Mesendoderm (in vitro differentiated cells): ENCODE measurements around the gene DCAF4. TPM values are rescaled to one million over a fixed set of nuclear protein-coding genes. Genes with fewer than 3 reads are reported as not detected.
A peak's percentile ranks its signal among the peaks of the same experiment; 100 is the strongest.

Experiments
- DNase-seq: peaks from one replicate; pipeline ENCODE4 v3.0.0; 2013
- H2AK5ac ChIP-seq: 2 replicates; pipeline ENCODE4 v1.6.1; 2013; ENCODE audit warnings: low read length, inconsistent platforms
- H2BK120ac ChIP-seq: 2 replicates; pipeline ENCODE4 v1.6.1; 2013; ENCODE audit warnings: low read depth, mild to moderate bottlenecking, low read length, moderate library complexity, mixed read lengths
- H2BK15ac ChIP-seq: replicated peaks from 2 replicates; pipeline ENCODE4 v1.6.1; 2013; ENCODE audit warnings: low read depth, mild to moderate bottlenecking, moderate library complexity
- H2BK5ac ChIP-seq: 2 replicates; pipeline ENCODE4 v1.6.1; 2013; ENCODE audit warnings: low read length, inconsistent platforms
- H3K18ac ChIP-seq: 2 replicates; pipeline ENCODE4 v1.6.1; 2013; ENCODE audit warnings: mild to moderate bottlenecking, low read length, mixed read lengths
- H3K23ac ChIP-seq: one replicate; pipeline ENCODE4 v1.6.1; 2013; ENCODE audit warnings: low read length
- H3K27ac ChIP-seq: 2 replicates; pipeline ENCODE4 v1.5.1; 2013; ENCODE audit warnings: low read depth, mild to moderate bottlenecking, inconsistent platforms, low read length, moderate library complexity
- H3K27me3 ChIP-seq: 2 replicates; pipeline ENCODE4 v1.6.1; 2013; ENCODE audit warnings: low read length, control low read depth, mild to moderate bottlenecking, inconsistent platforms; ENCODE audit not compliant: insufficient read depth, poor library complexity
- H3K36me3 ChIP-seq: 2 replicates; pipeline ENCODE4 v1.6.1; 2013; ENCODE audit warnings: low read length, inconsistent platforms; ENCODE audit not compliant: control insufficient read depth, insufficient read depth
- H3K4ac ChIP-seq: one replicate; pipeline ENCODE4 v1.6.1; 2013; ENCODE audit warnings: low read depth, mild to moderate bottlenecking, low read length, moderate library complexity
- H3K4me1 ChIP-seq: 2 replicates; pipeline ENCODE4 v1.6.1; 2013; ENCODE audit warnings: low read depth, low read length, inconsistent platforms; ENCODE audit not compliant: control insufficient read depth
- H3K4me2 ChIP-seq: 2 replicates; pipeline ENCODE4 v1.6.1; 2013; ENCODE audit warnings: low read length
- H3K4me3 ChIP-seq: 2 replicates; pipeline ENCODE4 v1.5.1; 2013; ENCODE audit warnings: mild to moderate bottlenecking, low read length
- H3K56ac ChIP-seq: one replicate; pipeline ENCODE4 v1.6.1; 2013; ENCODE audit warnings: low read length
- H3K79me1 ChIP-seq: 2 replicates; pipeline ENCODE4 v1.6.1; 2013; ENCODE audit warnings: low read length, inconsistent platforms
- H3K79me2 ChIP-seq: 2 replicates; pipeline ENCODE4 v1.6.1; 2013; ENCODE audit warnings: mild to moderate bottlenecking, low read length; ENCODE audit not compliant: control insufficient read depth, insufficient read depth
- H3K9ac ChIP-seq: 2 replicates; pipeline ENCODE4 v1.6.1; 2013; ENCODE audit warnings: low read length, inconsistent platforms
- H4K5ac ChIP-seq: one replicate; pipeline ENCODE4 v1.6.1; 2013; ENCODE audit warnings: low read length
- H4K8ac ChIP-seq: one replicate; pipeline ENCODE4 v1.6.1; 2013; ENCODE audit warnings: low read depth, mild to moderate bottlenecking, control low read depth, low read length, moderate library complexity
- WGBS: extraction: QIAGEN DNeasy Blood & Tissue Kit; methylation state at CpG from one replicate; pipeline ENCODE4 v1.1.7; 2013; ENCODE audit warnings: low lambda C conversion rate, missing lambda C conversion rate; ENCODE audit not compliant: insufficient coverage; ENCODE audit errors: extremely low coverage; 5-methylcytosine and 5-hydroxymethylcytosine counted together
- polyA plus RNA-seq, 2 experiments: library from polyadenylated mRNA; stranded (reverse); fragments of 200-250 nt; gene quantifications; one replicate each; pipeline ENCODE4 v1.2.3, GENCODE V29; 2013

Gene DCAF4, protein sequence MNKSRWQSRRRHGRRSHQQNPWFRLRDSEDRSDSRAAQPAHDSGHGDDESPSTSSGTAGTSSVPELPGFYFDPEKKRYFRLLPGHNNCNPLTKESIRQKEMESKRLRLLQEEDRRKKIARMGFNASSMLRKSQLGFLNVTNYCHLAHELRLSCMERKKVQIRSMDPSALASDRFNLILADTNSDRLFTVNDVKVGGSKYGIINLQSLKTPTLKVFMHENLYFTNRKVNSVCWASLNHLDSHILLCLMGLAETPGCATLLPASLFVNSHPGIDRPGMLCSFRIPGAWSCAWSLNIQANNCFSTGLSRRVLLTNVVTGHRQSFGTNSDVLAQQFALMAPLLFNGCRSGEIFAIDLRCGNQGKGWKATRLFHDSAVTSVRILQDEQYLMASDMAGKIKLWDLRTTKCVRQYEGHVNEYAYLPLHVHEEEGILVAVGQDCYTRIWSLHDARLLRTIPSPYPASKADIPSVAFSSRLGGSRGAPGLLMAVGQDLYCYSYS
- 32.2 TPM for polyA plus RNA-seq (2013, experiment 1 of 2)
- polyA plus RNA-seq (2013, experiment 2 of 2), result 31.6 TPM

DNA sequence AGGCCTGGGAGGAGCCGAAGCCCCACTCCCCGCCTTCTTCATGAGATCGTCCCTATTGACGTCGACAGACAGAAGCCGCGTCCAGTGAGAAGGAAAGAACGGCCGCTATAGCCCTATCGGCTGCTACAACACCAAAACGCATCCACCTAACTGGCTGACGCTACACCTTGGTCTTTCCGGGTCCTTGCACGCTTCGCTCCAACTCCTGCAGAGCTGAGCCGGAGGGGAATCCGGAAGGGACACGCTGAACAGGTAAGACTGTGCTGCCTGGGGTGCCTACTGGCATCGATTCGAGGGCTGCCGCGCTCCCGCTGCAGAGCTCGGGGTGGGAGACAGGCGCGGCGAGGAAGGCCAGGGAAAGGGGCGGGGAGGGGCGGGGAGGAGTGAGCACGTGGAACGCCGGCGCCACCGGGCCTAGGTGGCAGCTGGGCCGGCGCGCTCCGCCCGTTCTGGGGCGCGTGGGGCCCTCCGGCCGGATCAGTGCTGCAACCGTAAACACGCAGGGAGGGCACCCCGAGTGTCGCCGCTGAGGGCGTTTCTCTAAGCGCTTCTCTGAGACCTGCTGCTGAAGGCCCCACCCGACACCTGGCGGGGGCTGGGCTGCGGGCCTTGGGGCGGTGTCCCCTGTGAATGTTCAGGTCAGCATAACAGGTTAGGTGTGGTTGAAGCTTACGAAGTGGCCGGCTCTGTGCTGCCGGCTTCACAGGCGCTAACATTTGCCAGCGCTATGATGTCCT lies at the start of gene DCAF4:
DCAF4 (plus strand) TSS at position 173 of the 737 bp plus-strand sequence. CDS start 11,515 bp downstream, outside the sequence.
- Histone ChIP-seq H2BK120ac (no peak within 1 kb of the TSS), H4K8ac (no peak within 1 kb of the TSS), H3K4me1 (no peaks in the 10 kb centered on the region), H4K5ac (no peak within 1 kb of the TSS), H3K79me1 (peaks cover 2% of the 10 kb centered on the region), H3K9ac (peak within 1 kb of the TSS; percentile 77), H3K23ac (no peak within 1 kb of the TSS), H3K4me3 (peak within 1 kb of the TSS; percentile 77), H2BK5ac (no peak within 1 kb of the TSS), H3K56ac (peak within 1 kb of the TSS; percentile 92), H3K4me2 (peak within 1 kb of the TSS; percentile 96), H2AK5ac (no peak within 1 kb of the TSS), H3K27ac (no peak within 1 kb of the TSS), H2BK15ac (no peak within 1 kb of the TSS), H3K79me2 (no peaks in the 10 kb centered on the region), H3K18ac (no peak within 1 kb of the TSS), H3K4ac (no peak within 1 kb of the TSS), H3K36me3 (no peaks in the 10 kb centered on the region), H3K27me3 (no peaks in the 10 kb centered on the region)
- DNase-seq, result peak; percentile 100
- no CpG with 5 or more reads among the region's 59 CpGs for WGBS

DNA sequence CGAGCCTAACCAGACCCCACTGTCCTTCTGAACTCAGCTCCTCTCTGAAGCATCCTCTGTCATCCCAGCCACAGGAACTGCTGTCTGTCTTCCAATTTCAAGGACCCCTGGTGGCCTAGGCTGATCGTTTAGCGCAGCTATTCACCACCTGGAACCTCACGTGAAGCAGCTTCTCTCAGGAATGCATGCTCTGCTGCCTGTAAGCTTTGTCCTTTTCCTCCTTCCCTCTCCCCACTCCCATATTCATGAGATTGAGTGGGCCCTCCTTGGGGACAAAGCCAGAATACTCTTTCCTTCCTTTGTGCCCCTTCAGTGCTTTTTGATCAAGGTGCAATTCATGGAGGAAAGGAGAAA lies 49.6 kb upstream of the DCAF4 start:
- H3K4me3 ChIP-seq, result no peak overlapping the region
- H3K9ac ChIP-seq, result no peak overlapping the region
- no peak overlapping the region for H3K18ac ChIP-seq
- no peak overlapping the region for H2BK5ac ChIP-seq
- no peaks in the 10 kb centered on the region for H3K36me3 ChIP-seq
- no peak overlapping the region for H3K23ac ChIP-seq
- no peak overlapping the region for H3K56ac ChIP-seq
- no peak overlapping the region for H4K5ac ChIP-seq
- DNase-seq, result peak; percentile 72
- no CpG with 5 or more reads among the region's 4 CpGs for WGBS
- no peak overlapping the region for H2BK15ac ChIP-seq
- H4K8ac ChIP-seq, result no peak overlapping the region
- no peaks in the 10 kb centered on the region for H3K4me1 ChIP-seq
- no peaks in the 10 kb centered on the region for H3K79me1 ChIP-seq
- no peak overlapping the region for H2AK5ac ChIP-seq
- no peak overlapping the region for H3K4ac ChIP-seq
- H3K27me3 ChIP-seq, result no peaks in the 10 kb centered on the region
- H2BK120ac ChIP-seq, result no peak overlapping the region
- no peak overlapping the region for H3K27ac ChIP-seq
- H3K79me2 ChIP-seq, result no peaks in the 10 kb centered on the region
- no peak overlapping the region for H3K4me2 ChIP-seq

DNA sequence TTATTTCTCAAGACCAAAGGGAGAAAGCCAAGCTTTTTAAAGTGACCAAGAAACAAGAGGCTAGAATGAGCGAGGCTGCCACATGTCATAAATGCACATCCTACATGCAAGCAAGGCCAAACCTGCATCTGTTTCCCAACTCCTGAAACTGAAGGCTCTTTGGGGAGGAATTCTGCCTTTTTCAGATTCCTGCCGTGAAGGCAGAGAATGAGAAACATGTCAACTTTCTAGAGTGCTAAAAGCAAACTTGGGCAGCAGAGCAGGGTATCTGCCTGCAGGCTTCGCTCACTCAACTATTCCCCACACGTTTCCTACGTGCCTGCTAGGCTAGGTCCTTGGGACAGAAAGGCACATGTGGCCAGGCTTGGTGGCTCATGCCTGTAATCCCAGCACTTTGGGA lies 47.5 kb upstream of the DCAF4 start:
- H3K56ac ChIP-seq, result no peak overlapping the region
- H2AK5ac ChIP-seq, result no peak overlapping the region
- H3K9ac ChIP-seq, result no peak overlapping the region
- DNase-seq, result no peak
- H3K4me3 ChIP-seq, result no peak overlapping the region
- no peaks in the 10 kb centered on the region for H3K4me1 ChIP-seq
- no peak overlapping the region for H2BK120ac ChIP-seq
- H3K4ac ChIP-seq, result no peak overlapping the region
- no peak overlapping the region for H3K27ac ChIP-seq
- H3K4me2 ChIP-seq, result no peak overlapping the region
- H3K18ac ChIP-seq, result no peak overlapping the region
- no peak overlapping the region for H4K5ac ChIP-seq
- no peak overlapping the region for H3K23ac ChIP-seq
- H4K8ac ChIP-seq, result no peak overlapping the region
- no CpG with 5 or more reads among the region's 5 CpGs for WGBS
- no peaks in the 10 kb centered on the region for H3K79me1 ChIP-seq
- H2BK5ac ChIP-seq, result no peak overlapping the region
- no peaks in the 10 kb centered on the region for H3K27me3 ChIP-seq
- H2BK15ac ChIP-seq, result no peak overlapping the region
- no peaks in the 10 kb centered on the region for H3K36me3 ChIP-seq
- no peaks in the 10 kb centered on the region for H3K79me2 ChIP-seq

DNA sequence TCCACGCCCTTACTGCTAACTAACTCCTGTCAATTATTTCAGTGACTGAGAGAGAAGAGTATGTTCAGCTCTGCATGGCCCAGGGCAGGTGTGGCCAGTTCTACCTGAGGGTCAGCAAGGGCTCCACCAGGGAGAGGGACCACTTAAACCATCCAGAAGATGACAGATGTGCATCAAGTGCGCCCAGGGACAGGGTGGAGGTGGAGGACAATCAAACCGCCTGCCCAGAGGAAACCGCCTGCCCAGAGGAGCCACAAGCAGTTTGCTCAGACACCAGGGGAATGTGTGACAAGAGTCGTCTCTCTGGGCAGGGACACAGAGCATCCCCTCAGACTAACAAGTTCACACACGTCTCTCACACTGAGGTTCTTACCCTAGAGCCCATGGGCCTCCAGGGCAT lies 46.8 kb upstream of the DCAF4 start:
- DNase-seq, result no peak
- Histone ChIP-seq H3K36me3 (no peaks in the 10 kb centered on the region), H3K4me3 (no peak overlapping the region), H3K4me1 (peaks cover 2% of the 10 kb centered on the region), H3K79me2 (no peaks in the 10 kb centered on the region), H3K4me2 (no peak overlapping the region), H3K18ac (no peak overlapping the region), H3K79me1 (no peaks in the 10 kb centered on the region), H4K8ac (no peak overlapping the region), H3K27me3 (no peaks in the 10 kb centered on the region), H3K9ac (no peak overlapping the region), H2BK120ac (no peak overlapping the region), H2BK15ac (no peak overlapping the region), H2AK5ac (no peak overlapping the region), H3K23ac (no peak overlapping the region), H3K27ac (no peak overlapping the region), H2BK5ac (no peak overlapping the region), H3K56ac (no peak overlapping the region), H4K5ac (no peak overlapping the region), H3K4ac (no peak overlapping the region)
- WGBS, result no CpG with 5 or more reads among the region's 6 CpGs

DNA sequence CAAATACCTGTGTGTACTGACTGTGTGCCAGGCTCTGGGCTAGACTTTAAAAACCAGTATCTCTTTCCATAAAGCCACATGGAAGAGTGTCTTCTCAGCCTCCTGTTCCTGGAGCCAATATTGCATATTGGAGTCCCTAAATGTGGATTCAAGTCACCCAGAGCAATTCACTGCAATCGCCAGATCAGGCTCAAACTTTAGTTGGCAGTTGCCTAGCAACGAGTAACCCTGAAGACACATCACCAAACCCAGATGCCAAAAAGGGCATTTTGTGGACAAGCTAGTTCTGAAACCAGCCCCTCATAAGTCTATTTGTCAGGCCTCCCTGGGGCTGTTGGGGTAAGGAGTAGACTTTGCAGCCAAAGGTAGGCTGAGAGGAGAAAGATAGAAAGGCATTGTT lies 46.1 kb upstream of the DCAF4 start:
- no CpG with 5 or more reads among the region's 2 CpGs for WGBS
- Histone ChIP-seq H3K79me1 (no peaks in the 10 kb centered on the region), H3K4me3 (no peak overlapping the region), H3K4me2 (no peak overlapping the region), H2BK120ac (no peak overlapping the region), H3K23ac (no peak overlapping the region), H3K56ac (no peak overlapping the region), H2BK5ac (no peak overlapping the region), H4K8ac (no peak overlapping the region), H3K27ac (no peak overlapping the region), H3K9ac (no peak overlapping the region), H3K18ac (no peak overlapping the region), H3K79me2 (no peaks in the 10 kb centered on the region), H3K4me1 (peaks cover 2% of the 10 kb centered on the region), H2BK15ac (no peak overlapping the region), H3K4ac (no peak overlapping the region), H3K27me3 (no peaks in the 10 kb centered on the region), H3K36me3 (no peaks in the 10 kb centered on the region), H2AK5ac (no peak overlapping the region), H4K5ac (no peak overlapping the region)
- DNase-seq, result peak; percentile 61
